ENCODE results near the gene MAML3.
"Not testable (repeated sequence)": the region's sequence is repeated elsewhere in the genome, so short reads cannot be mapped to it uniquely, and the experiment has no call there.

MAML3 gene

DNA sequence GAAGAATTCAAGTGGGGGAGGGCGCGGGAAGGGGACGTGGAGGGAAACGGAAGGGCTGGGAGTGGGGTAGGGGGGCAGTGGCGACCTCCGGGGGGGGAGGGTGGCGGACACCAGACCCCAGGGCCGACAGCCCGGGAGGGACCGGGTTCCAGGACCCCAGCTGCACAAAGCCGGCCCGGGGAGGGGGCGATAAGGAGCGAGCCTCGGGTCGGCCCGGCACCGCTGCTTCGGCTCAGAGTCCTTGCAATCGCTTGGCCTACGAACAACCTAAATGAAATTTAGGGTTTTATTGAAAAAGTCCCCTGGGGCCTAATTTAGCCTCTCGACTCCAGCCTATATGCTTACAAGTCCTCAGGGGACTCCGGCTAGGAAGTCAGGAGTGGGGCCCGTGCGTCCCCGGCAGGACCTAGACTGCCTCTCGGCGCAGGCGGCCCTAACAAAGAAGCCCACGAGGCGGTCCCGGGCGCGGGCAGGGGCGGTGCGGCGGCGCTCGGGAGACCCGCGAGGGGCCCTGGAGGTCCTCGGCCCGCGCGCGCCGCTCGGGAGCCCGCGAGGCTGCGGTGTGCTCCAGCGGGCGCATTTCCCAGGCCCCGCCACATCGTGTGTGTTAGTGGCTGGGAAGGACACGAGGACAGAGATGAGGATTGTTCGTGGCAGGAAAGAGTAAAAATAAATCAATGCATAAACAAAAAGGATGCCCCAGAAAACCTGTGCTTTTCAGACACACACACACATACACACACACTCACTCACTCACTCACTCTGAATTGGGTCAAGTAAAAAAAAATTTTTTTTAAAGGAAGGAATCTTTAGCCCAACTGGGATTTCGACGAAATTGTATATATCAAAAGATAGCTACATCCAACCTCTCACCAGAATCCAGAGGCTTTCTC, 418.4 kb downstream of the MAML3 start:
- no peak for DNase-seq

DNA sequence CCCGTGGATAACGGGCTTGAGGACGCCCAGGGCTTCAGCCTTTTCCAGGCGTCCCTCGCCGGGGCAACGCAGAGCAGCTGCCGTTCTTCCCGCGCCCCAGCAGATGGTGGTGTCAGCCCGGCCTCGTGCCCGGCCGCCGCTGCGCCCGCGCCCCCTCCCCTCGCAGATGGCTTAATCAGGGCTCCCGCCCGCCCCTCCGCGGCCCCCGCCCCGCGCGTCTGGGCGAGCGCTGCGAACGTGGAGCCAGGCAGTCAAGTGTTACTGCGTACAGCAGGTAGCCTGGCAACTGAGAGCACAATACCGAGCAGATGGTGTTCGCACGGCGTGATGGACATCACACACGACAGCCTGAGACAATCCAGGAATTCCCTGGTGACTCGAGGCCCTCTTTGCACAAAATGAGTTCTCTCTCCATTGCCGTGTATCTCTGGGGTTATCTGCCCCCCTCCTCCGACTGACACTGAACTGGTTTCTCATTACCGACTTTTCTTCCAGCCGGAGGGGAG, 419.1 kb downstream of the MAML3 start:
- DNase-seq, result peak; percentile 46 to 52

DNA sequence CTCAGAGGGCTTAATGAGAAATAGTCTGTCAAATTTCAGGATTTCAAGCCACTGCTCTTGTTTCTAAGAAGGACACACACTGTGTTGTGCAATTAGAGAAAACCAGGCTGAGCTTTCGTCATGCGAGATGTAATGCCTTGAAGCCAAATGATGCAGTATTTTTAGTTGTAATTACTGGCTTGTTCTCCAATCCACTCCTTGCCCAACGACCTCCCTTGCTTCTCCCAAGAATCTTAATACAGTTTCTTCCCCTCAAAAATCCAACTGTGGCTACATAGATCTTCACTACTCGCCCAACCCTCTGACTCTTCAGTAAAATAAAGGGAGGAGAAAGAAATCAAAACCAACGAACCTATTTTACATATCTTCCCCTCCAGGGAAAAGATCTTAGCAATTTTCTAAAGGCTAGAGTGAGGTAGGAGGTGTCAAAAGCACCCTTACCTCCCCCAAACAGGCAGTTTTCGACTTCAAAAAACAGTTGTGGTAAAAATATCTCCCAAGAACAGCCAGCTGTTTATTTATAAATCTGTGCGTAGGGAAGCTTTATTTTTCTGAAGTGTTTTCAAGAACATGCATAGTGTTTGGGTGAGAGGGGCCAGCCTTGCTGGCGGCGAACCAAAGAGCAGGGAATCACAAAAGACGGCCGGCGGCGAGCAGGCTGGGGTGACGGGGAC, 419.6 kb downstream of the MAML3 start:
- no peak for DNase-seq

DNA sequence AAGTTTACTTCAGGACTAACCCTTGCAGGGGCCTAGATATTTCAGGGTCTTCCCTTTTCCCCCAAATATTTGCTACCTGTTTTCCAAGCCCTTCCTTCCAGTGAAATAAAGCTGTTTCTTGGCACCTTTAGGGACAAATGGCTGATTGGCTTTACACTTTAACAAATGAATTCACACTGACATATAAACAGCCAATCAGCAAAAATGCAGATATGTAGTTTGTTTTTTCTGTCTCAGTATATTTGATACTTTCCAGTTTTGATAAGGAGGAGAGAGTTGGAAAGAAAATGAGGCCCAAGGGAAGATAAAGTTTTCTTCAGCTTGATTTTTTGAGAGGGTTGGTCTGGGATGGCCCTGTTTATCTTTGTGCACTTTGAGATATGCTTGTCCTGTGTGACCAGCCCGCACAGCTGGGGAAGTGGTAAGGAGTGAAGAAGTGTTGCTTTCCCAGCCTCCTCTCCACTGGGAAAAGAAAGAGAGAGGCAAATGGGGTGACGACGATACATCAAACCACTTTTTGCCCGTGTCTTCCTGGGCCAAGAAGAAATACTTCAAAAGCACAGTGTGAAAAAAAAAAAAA, 420.9 kb downstream of the MAML3 start:
- DNase-seq, result no peak

DNA sequence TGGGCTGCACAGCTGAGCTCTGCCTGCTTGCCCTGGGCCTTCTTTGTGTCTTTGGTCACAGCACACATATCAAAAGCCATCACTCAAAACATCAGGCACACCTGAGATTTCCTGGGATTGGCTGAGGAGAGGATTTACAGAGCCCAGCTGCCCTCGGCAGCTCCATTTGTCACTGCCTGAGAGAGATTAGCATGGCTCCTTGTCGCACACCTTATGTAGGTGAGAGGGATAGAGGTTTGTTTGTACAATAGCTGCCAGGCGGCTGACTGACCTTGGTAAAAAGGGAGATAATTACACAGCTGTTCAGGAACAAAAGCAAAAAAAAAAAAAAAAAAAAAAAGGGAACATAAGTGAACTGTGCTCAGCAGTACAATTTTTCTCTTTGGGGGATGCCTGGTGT, 425.1 kb downstream of the MAML3 start:
- no peak for DNase-seq

DNA sequence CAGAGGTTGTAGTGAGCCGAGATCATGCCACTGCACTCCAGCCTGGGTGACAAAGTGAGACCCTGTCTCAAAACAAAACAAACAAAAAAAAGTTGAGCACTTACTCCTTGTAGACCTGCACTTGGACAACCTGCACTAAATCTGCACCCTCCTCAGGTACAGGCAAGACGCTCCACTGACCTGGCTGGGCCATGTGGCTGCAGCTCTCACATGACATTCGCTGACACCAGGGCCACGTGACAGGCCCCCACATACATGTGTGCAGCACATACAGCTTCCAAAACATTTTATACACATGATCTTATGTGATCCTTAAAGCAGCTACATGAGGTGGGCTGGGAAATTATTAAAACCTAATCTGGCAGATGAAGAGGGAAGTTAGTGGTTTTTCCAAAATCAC, 425.8 kb downstream of the MAML3 start:
- DNase-seq, result no peak

DNA sequence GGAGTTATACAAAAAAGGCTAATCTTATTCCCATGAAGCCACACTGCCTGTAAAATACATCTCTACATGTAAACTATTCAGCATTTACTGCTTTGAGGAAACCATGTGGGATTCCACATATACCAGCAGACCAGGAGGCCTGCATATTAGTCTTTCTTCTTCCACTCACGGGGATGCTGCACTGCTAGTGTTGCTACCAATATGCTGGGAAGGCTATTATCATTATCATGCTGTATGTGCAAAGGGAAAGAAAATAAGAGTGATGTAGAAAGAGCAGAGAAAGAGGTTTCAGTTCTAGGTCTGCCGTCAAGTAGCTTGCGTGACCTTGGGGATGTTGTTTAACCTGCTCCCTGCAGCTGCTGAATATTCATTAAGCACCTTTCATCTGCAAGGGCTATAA, 427.4 kb downstream of the MAML3 start:
- no peak for DNase-seq

DNA sequence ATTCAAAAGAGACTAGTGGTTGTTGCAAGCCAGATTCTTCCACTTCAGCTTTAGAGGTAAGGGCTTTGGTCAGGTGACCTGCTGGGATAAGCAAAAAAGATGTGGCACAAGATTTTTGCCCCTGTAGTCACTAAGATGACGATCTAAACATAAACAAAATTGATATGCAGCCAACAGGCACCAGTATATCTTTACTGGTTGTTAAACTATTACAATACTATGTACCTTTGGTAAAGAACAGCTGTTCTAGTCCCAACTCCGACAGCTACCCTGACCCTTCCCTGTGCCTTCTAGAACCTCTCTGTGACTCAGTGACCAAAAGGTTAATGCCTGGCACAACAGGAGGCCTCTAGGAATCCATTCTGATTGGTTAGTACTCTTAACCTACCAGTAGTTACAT, 428.7 kb downstream of the MAML3 start:
- DNase-seq, result no peak

DNA sequence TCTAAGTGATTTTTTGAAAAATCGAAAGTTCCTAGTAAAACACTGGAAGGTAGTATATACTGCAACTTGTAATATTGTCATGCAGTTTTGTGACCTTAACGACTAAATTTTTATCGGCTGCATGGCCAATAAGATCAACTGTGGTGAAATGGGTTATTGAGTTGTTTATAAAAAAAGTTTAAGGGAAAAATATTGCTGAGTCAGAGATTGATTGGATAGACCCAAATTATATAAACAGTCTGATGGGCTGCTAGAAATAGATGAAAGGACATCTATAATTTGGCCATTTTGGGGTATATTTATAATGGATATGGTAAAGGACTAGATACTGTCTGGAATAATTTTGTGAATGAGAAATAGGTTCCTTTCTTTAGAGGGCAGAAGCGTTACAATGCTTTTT, 432.2 kb downstream of the MAML3 start:
- DNase-seq, result no peak

DNA sequence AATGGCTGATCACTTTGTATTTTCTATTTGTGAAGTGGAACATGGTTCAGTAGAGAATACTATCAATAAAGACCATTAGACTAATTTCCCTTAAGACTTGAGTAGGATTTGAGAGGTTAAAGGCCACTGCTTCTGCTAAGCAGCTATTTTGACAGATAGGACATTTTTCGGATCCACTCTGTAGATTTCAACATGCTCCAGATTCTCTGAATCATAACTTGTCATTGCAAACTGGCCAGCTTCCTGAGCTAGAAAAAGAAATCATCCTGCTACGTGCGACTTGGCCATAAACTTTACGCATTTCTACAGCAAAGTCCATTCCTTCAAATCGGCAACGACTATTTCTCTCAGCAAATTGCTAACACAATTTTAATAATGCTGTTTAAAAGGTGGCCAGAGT, 433.2 kb downstream of the MAML3 start:
- no peak for DNase-seq

DNA sequence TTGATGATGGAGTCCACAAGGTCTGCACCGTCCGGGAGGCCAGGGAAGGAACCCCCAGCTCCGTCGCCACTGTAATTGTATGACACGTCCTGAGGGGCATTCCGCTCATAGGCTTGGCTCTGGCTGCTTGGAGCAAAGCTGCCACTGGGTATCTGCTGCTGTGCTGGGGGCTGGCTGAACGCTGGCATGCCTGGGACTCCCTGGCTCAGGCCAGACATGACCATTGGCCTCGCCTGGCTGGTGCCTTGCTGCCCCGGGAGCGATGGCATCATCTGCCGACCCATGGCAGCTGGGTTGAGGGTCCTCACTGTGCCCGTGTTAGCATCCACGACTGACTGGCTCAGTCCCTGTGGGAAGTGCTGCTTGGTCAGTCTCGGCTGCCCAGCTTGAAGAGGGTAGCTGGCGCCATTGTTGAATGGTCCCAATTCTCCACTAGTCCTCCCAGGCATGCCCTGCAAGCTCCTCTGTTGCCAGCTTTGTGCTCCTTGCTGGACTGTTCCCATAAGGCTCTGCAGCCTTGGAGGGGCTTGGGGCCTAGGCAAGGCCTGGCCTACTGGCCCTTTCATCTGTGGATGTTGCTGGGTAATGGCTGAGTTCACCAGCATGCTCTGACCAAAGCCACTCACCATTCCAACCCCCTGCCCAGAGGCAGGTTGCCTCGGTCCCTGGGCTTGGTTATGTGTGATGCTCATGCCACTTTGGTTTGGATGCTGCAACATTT, 434.4 kb downstream of the MAML3 start:
- DNase-seq, result no peak

DNA sequence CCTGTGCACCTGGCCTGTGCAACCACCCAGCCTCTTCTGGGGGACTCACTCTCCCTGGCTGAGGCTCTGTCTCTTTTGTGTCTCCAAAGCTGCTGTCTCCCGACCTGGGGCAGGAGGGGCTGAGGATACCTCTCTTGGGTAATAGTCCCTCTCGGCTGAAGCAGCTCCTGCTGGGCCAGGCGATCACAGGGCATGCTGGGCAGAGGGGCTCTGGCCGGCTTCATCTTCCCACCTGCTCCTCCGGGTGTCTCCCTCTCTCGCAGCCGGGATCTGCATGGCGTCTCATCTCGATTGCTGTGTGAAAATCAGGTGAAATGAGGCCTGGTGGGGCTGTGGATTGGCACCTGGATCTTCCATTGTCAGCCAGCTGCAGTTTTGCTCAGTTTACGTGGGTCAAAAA, 435.2 kb downstream of the MAML3 start:
- no peak for DNase-seq

DNA sequence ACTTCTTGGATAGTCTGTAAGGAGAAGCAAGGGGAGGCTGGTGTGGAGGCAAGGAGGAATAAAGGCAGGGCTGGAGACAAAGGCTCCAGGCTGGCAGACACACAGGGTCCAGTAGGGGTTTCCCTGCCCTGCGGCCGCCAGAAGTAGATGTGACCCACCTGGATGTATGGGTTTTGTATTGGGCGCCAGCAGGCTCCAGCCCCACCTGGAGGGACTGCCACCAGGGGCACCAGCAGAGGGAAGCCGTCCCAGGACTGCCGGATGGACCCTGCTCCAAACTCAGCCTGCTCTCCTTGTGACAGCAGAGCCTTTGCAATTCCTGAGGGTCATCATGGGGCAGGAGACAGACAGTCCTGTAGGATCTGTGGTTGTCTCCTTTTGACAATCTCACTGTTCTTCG, 435.6 kb downstream of the MAML3 start:
- DNase-seq, result no peak

DNA sequence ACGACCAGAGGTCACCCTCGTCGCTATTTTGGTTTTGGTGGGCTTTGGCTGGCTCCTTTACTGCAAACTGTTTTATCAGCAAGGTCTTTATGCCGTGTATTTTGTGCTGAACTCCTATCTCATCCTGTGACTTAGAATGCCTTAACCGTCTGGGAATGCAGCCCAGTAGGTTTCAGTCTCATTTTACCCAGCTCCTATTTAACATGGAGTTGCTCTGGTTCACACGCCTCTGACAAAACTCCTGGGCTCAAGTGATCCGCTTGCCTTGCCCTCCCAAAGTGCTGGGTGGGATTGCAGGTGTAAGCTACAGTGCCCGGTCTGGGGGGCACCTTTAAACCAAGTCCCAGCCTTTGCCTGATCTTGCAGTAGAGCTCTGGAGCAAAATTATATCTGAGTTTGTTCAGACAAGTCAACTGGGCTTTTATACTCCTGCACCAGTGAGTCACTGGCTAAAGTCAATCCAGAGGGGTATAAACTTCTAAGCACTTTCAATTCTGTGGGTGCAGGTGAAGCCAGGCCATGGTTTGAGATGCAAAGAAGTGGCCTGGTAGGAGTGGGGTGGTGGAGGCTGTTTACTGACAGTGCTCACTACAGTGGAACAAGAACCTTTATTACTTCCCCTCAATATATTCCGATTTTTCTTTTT, 438.1 kb downstream of the MAML3 start:
- DNase-seq, result no peak

DNA sequence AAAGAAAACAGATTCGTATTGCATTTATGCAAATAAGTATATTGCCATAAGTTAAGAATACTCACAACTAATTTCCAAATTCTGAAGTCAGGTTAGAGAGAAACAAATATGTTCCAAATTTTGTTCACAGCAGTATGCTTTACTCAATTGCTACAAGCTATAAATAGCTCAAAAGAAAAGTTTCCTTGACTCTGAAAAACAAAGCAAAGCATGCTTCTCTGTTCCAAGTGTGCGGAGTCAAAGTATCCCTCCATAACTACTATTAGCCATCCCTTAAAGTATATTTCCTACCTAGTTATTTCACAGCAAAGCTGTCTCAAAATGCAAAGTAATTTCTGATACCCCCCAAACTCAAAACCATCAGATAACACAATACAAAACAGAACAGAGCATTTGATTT, 441.1 kb downstream of the MAML3 start:
- no peak for DNase-seq

DNA sequence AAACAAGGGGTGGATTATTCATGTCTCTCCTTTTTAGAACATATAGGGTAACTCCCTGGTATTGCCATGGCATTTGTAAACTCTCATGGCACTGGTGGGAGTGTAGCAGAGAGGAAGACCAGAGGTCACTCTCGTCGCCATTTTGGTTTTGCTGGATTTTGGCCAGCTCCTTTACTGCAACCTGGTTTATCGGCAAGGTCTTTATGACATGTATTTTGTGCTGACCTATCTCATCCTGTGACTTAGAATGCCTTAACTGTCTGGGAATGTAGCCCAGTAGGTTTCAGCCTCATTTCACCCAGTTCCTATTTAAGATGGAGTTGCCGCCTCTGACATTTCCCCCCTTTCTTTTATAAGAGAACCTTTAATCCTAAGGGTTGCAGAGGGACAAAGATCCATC, 442.5 kb downstream of the MAML3 start:
- DNase-seq, result no peak

DNA sequence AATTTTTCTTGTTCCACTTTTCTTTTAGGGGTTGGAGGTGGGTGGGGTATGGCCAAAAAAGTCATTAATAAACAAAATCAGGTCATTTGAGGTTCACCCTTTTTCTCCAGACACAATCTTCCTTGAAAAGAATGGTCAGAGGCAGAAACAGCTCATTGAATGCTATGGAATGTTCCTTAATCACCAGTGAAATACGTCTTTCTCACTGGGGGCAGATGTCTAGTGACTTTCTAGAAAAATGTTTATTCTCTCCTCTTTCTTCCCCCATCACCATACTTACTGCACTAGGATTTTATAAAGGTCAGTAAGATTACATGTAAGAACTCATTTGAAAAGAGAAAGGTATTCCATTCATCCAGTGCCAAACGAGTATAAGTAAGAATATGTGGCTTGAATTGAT, 443.9 kb downstream of the MAML3 start:
- no peak for DNase-seq

DNA sequence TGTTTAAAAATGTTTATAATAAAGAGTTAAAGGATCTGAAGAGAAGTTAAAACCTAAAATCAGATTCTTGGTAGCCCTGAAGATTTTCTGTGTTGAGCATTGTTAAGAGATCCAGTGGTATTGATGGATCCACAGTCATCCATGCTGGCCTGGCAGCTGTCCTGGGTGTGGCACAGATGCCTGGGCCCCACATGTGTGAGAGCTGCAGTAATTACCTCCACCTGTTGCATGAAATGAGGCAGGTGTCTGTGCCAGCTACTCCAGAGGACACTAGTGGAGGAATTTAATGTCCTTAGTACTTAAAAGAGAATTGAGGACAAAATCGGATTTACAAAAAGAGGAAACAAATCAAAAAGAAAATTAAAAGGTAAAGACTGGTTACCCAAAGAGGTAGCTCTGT, 444.3 kb downstream of the MAML3 start:
- DNase-seq, result no peak

DNA sequence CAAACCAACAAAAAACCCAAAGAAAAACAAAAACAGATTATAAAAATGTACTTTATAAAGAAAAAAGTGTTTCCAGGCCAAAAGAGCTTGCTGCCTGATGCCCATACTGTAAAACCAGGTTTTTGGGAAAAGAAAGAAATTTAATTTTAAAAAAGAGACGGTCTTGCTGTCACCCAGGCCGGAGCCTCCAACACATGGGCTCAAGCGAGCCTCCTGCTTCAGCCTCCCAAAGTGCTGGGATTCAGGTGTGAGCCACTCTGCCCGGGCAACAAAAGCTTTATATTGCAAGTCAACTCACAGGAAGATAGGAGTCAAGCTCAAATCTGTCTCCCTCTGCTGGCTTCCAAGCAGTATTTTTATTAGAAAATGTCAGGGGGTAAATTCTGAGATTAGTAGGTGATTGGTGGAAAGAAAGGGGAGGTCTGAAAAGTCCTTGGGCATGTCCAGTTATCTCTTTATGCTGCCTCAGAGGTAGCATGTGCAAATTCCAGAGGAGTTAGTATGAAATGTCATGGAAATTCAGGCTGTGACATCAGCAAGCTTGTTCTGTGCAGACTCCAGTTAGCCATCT, 449.0 kb downstream of the MAML3 start:
- DNase-seq, result peak; percentile 38 to 51

DNA sequence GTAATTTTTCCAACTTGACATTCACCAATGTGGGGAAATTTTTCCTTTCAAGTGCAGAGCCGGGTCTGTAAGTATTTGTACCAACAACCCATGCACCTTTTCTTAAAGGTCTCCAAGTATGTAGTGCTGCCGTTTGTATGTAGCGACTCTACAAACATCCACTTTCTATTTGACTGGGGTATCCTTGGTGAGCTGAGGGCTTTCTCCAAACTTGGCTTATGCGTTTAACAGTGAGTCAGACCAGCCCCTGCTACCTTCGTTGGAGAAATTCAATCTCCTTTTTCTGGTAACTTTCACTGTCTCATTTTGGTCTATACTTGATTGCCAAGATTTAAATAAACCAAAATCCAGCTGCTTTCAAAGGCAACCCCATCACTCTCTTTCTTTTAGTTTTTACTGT, 453.4 kb downstream of the MAML3 start:
- no peak for DNase-seq

DNA sequence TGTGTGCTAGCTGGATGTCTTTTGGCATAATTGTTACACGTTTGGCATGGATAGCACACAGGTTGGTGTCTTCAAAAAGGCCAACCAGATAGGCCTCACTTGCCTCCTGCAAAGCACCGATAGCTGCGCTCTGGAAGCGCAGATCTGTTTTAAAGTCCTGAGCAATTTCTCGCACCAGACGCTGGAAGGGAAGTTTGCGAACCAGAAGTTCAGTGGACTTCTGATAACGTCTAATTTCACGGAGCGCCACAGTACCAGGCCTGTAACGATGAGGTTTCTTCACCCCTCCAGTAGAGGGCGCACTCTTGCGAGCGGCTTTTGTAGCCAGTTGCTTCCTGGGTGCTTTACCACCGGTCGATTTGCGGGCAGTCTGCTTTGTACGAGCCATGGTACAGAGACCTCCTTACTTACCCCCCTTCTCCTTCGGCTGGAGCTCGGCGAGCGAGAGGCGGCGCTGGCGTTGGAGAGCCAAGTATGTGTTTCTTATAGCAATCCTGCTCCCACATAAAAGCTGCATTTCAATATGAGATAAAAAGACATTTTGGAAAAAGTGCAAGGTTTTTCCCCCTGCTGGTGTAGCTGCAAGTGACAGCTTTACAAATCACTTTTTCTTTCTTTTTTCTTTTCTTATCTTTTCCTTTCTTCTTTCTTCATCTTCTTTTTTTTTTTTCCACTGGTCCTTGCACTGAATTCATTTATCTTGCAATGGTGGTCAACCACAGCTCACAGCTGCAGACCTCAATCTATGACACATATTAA, 455.6 kb downstream of the MAML3 start:
- DNase-seq, result not testable (repeated sequence)

DNA sequence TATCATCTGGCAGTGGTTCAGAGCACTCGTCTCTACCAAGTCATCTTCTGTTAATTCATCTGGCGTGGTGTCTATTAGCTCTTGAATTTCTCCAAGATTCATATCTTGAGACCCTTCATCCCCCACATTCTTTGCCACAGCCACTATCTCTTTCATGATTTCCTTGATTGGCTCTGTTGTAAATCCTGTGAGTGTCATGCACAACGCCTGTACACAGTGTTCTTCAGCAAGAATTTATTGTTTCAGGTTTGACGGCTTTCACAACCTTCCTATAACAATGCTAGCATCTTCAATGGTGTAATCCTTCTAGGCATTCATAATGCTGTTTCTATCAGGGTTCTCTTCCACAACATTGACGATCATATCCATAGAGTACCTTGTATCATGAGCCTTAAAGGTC, 457.5 kb downstream of the MAML3 start:
- DNase-seq, result no peak
